Glomerular endothelial cell (primary cell): ENCODE data around the gene DMRTC2. TPM values are rescaled to one million over a fixed set of nuclear protein-coding genes. Genes with fewer than 3 reads are reported as not detected.
A peak's percentile ranks its signal among the peaks of the same experiment; 100 is the strongest.

Experiments
- DNase-seq: peaks from one replicate; pipeline ENCODE4 v3.0.0-alpha.2; 2011; ENCODE audit warnings: low read depth, low spot score; ENCODE audit errors: extremely low read depth
- total RNA-seq: library from RNA; depleted of rRNA; stranded (reverse); fragments of >200 nt; gene quantifications from 2 replicates; pipeline ENCODE4 v1.2.3, GENCODE V29; 2015

Gene DMRTC2
- total RNA-seq, 1 donor from 2014 or later: not detected

- DNase-seq: no peak
These were observed 279 bp downstream of the DMRTC2 start for GRCh38 chr19:41845051-41845590.

- DNase-seq: no peak
These were observed 2.7 kb downstream of the DMRTC2 start for GRCh38 chr19:41847351-41848105.

- DNase-seq: no peak
These were observed 3.8 kb downstream of the DMRTC2 start for GRCh38 chr19:41848666-41849065.

GRCh38 chr19:41849067-41849466 lies 4.2 kb downstream of the DMRTC2 start:
- no peak for DNase-seq

- no peak for DNase-seq
These were observed 5.5 kb downstream of the DMRTC2 start for GRCh38 chr19:41850381-41850780.

- DNase-seq: no peak
These were observed 6.6 kb downstream of the DMRTC2 start for GRCh38 chr19:41851456-41851855.

- DNase-seq: no peak
These were observed 8.5 kb downstream of the DMRTC2 start for GRCh38 chr19:41853344-41853743.

GRCh38 chr19:41853768-41854167 lies 8.9 kb downstream of the DMRTC2 start:
- no peak for DNase-seq

- DNase-seq: no peak
These were observed 14.4 kb downstream of the DMRTC2 start for GRCh38 chr19:41859213-41859617.

- DNase-seq: peak; percentile 92
These were observed 15.0 kb downstream of the DMRTC2 start, which contains the start of gene RPS19 for GRCh38 chr19:41859618-41860418. TSS of gene RPS19 (plus strand) at chr19:41860255. CDS start at chr19:41860775, 520 bp downstream.

GRCh38 chr19:41860419-41861115 lies 15.7 kb downstream of the DMRTC2 start:
- no peak for DNase-seq

- no peak for DNase-seq
These were observed 16.4 kb downstream of the DMRTC2 start for GRCh38 chr19:41861116-41861768.

GRCh38 chr19:41861846-41862245 lies 17.0 kb downstream of the DMRTC2 start:
- no peak for DNase-seq

GRCh38 chr19:41862445-41862986 lies 17.7 kb downstream of the DMRTC2 start:
- no peak for DNase-seq

- DNase-seq: no peak
These were observed 18.5 kb downstream of the DMRTC2 start for GRCh38 chr19:41863209-41863931.

GRCh38 chr19:41864374-41864773 lies 19.5 kb downstream of the DMRTC2 start:
- DNase-seq: no peak

- DNase-seq: no peak
These were observed 21.4 kb downstream of the DMRTC2 start for GRCh38 chr19:41866284-41866683.

GRCh38 chr19:41868120-41868988 lies 23.5 kb downstream of the DMRTC2 start:
- no peak for DNase-seq

GRCh38 chr19:41868989-41869300 lies 24.1 kb downstream of the DMRTC2 start:
- no peak for DNase-seq
